GM12878 (cell line): Measurements from ENCODE around the gene DMKN. TPM values are rescaled to one million over a fixed set of nuclear protein-coding genes. Genes with fewer than 3 reads are reported as not detected.

Experiments used
- ATAC-seq: fragments of 200-7000 bp; cut with Tn5 transposase; 3 replicates; pipeline ENCODE4 v1.9.1; 2020; ENCODE audit warnings: mild to moderate bottlenecking, moderate library complexity
- BruUV-seq: library from RNA; stranded (reverse); fragments of 400-500 nt; replicated peaks from 2 replicates; lab custom pipeline; 2021; lab: Mats Ljungman, UMichigan
- CTCF ChIA-PET: fragments of 300-600 bp; sonication (Branson Sonifier 250); formaldehyde crosslinking; extraction: SDS; loops from one replicate; lab custom pipeline; 2021; ENCODE audit warnings: inconsistent platforms; lab: Yijun Ruan, JAX
- POLR2A ChIA-PET: fragments of 350-600 bp; formaldehyde crosslinking; extraction: SDS; loops from one replicate; lab custom pipeline; 2021; ENCODE audit warnings: inconsistent platforms; lab: Charles Lee
- RAD21 ChIA-PET: fragments of 300-600 bp; sonication (Branson Sonifier 250); formaldehyde crosslinking; loops from one replicate; lab custom pipeline; 2023; ENCODE audit warnings: antibody characterized with exemption; ENCODE audit not compliant: unreplicated experiment; lab: Charles Lee
- SMC1A ChIA-PET: fragments of 300-600 bp; sonication (Branson Sonifier 250); formaldehyde crosslinking; loops from one replicate; lab custom pipeline; 2023; ENCODE audit not compliant: unreplicated experiment, uncharacterized antibody; lab: Charles Lee
- DNase-seq: peaks from one replicate; pipeline ENCODE4 v3.0.0-alpha.2; 2011; ENCODE audit warnings: low read depth, low spot score
- FAIRE-seq: peaks from 3 replicates; lab custom pipeline; 2011; peaks lifted over from hg19 to GRCh38; lab: Jason Lieb, UNC
- H2AFZ ChIP-seq: 2 replicates; pipeline ENCODE4 v1.6.0; 2011; ENCODE audit warnings: low read depth, low read length, control low read depth; ENCODE audit not compliant: control insufficient read depth
- H3K27ac ChIP-seq: 2 replicates; pipeline ENCODE4 v1.5.1; 2011; ENCODE audit warnings: control low read depth; ENCODE audit not compliant: control insufficient read depth, insufficient read depth
- H3K27me3 ChIP-seq, 2 experiments: replicated peaks in 1 of 2; 2 replicates each; pipeline versions ENCODE4 v1.6.0 to v1.6.1; 2011; ENCODE audit warnings: low read length in 1 of 2; ENCODE audit not compliant: control insufficient read depth in 2 of 2, insufficient read depth in 2 of 2
- H3K36me3 ChIP-seq, 2 experiments: 2 replicates each; pipeline ENCODE4 v1.5.1; 2011; ENCODE audit warnings: low read length in 1 of 2; ENCODE audit not compliant: control insufficient read depth in 2 of 2, insufficient read depth in 2 of 2
- H3K4me1 ChIP-seq: 2 replicates; pipeline ENCODE4 v1.6.1; 2011; ENCODE audit warnings: mild to moderate bottlenecking, low read length, moderate library complexity, mixed read lengths; ENCODE audit not compliant: control insufficient read depth, insufficient read depth
- H3K4me2 ChIP-seq: 2 replicates; pipeline ENCODE4 v1.6.0; 2011; ENCODE audit warnings: control low read depth; ENCODE audit not compliant: control insufficient read depth, insufficient read depth
- H3K4me3 ChIP-seq: fragments of 200-600 bp; sonication (generic); 2 replicates; pipeline ENCODE4 v1.5.1; 2016
- H3K79me2 ChIP-seq: 2 replicates; pipeline ENCODE4 v1.6.0; 2011; ENCODE audit warnings: low read length; ENCODE audit not compliant: control insufficient read depth, insufficient read depth
- H3K9ac ChIP-seq: 2 replicates; pipeline ENCODE4 v1.8.0; 2011; ENCODE audit warnings: low read length, control low read depth, mixed read lengths; ENCODE audit not compliant: control insufficient read depth, insufficient read depth
- H3K9me3 ChIP-seq: replicated peaks from 3 replicates; pipeline ENCODE4 v1.5.1; 2011; ENCODE audit warnings: mild to moderate bottlenecking, low read length; ENCODE audit not compliant: control insufficient read depth, insufficient read depth
- H4K20me1 ChIP-seq: 2 replicates; pipeline ENCODE4 v1.6.0; 2011; ENCODE audit not compliant: control insufficient read depth, insufficient read depth
- DPF2 ChIP-seq: fragments of 450-650 bp; IDR thresholded peaks from 2 replicates; pipeline ENCODE4 v1.6.1; 2017; ENCODE audit warnings: mild to moderate bottlenecking
- HSF1 ChIP-seq: fragments of 150-350 bp; IDR thresholded peaks from 2 replicates; pipeline ENCODE4 v1.6.1; 2014; ENCODE audit warnings: mild to moderate bottlenecking, low read depth, low read length
- MEF2A ChIP-seq: IDR thresholded peaks from 2 replicates; pipeline ENCODE4 v1.6.1; 2011; ENCODE audit warnings: low read depth, mild to moderate bottlenecking, low read length, moderate library complexity; ENCODE audit not compliant: insufficient read depth
- POLR2AphosphoS5 ChIP-seq: IDR thresholded peaks from 2 replicates; pipeline ENCODE4 v1.6.1; 2011; ENCODE audit warnings: mild to moderate bottlenecking, low read length, inconsistent platforms
- SKIL ChIP-seq: fragments of 450-650 bp; IDR thresholded peaks from 2 replicates; pipeline ENCODE4 v1.6.1; 2017; ENCODE audit warnings: mild to moderate bottlenecking, low read depth, inconsistent platforms; ENCODE audit not compliant: poor library complexity, severe bottlenecking
- SPI1 ChIP-seq: IDR thresholded peaks from 2 replicates; pipeline ENCODE4 v1.6.1; 2011; ENCODE audit warnings: low read depth, mild to moderate bottlenecking, low read length, moderate library complexity, borderline replicate concordance; ENCODE audit not compliant: insufficient read depth
- SRF ChIP-seq, 2 experiments: IDR thresholded peaks; 2 replicates each; pipeline ENCODE4 v1.6.1; 2011; ENCODE audit warnings: low read depth in 2 of 2, low read length in 2 of 2, mild to moderate bottlenecking in 1 of 2, moderate library complexity in 1 of 2
- WGBS: methylation state at CpG from one replicate; pipeline ENCODE4 v1.1.6; 2016; ENCODE audit warnings: low lambda C conversion rate; ENCODE audit not compliant: insufficient replicate concordance, insufficient coverage; ENCODE audit errors: missing lambda C conversion rate; 5-methylcytosine and 5-hydroxymethylcytosine counted together
- in situ Hi-C: fragments of 300-500 bp; cut with MboI; formaldehyde crosslinking; loops from 9 replicates; pipeline ENCODE4 v1.14.3; 2018; ENCODE audit warnings: mixed read lengths
- intact Hi-C: fragments of 100-400 bp; cut with micrococcal nuclease; formaldehyde crosslinking; loops from one replicate; pipeline ENCODE4 v1.14.2; 2022; ENCODE audit not compliant: unreplicated experiment
- polyA plus RNA-seq, 11 experiments: library from polyadenylated mRNA; depleted of rRNA in 4 of 11; unstranded in 6 of 11; stranded (reverse) in 5 of 11; fragments of >200 nt; fragmentation: Nextera tagmentation in 4 of 11; fragmentation: Illumina TruSeq in 1 of 11; extraction: Ambion mirVana in 4 of 11; extraction: Trizol in 1 of 11; gene quantifications; 1 replicate in 1 of 11; 2 replicates in 10 of 11; pipeline versions ENCODE4 v1.2.1 to v1.2.3, GENCODE V29; 2011 to 2016; ENCODE audit warnings: inconsistent platforms in 2 of 11, missing spikeins in 2 of 11, low read depth in 1 of 11
- total RNA-seq, 4 experiments: library from RNA; depleted of rRNA in 3 of 4; stranded (reverse); fragments of >200 nt in 3 of 4; fragmentation: Illumina TruSeq in 1 of 4; extraction: Trizol in 1 of 4; gene quantifications; 2 replicates each; pipeline versions ENCODE4 v1.2.1 to v1.2.3, GENCODE V29; 2013 to 2021
- TF ChIP-seq, protein P1 (sequence below): fragments of 450-650 bp; IDR thresholded peaks from 2 replicates; pipeline ENCODE4 v1.6.1; 2017; ENCODE audit warnings: mild to moderate bottlenecking, moderate library complexity
- TF ChIP-seq, protein P2 (sequence below): fragments of 450-650 bp; IDR thresholded peaks from 2 replicates; pipeline ENCODE4 v1.6.1; 2017; ENCODE audit warnings: antibody characterized with exemption, mild to moderate bottlenecking, moderate library complexity

The DMKN gene
- total and polyA plus RNA-seq, 10 of the 15 experiments (the other 5 are each of a cell fraction or from before 2014, with no cell fraction given), result 36.4 to 114 (median 58.6) TPM

DNA sequence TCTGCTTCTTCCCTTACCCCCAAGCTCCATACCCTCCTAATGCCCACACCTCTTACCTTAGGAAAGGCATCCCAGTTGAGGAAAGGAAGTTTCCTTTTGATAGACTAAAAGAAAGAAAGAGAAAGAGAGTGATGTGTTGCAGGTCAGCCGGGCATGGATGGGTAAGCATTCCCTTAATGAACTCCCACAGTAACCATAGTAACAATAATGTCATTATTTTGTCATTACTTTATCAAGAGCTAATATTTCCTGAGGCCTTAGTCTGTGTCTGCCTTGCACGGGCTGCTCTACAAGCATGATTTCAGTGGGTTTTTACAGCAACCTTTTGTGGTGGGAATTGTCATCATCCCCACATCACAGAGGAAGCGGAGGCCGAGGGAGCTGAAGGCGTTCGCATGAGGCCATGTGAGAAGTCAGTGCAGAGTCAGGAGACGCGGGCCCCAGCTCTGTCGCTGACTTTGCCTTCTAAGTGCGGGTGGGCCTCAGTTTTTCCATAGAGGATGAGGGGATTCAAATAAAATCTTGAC lies 25.7 kb downstream of the DMKN start:
- ATAC-seq, result no peak
- no peaks in the 10 kb centered on the region for H3K9me3 ChIP-seq
- no peak overlapping the region for H3K4me3 ChIP-seq
- TF ChIP-seq POLR2AphosphoS5 (no peak), MEF2A (no peak), SPI1 (no peak), SKIL (no peak), HSF1 (no peak), SRF (IDR thresholded peaks at IDR 0.05; ENCODE audit: low read depth in 2 of 2, low read length in 2 of 2) (no peak), DPF2 (no peak)
- TF ChIP-seq, protein P1, sequence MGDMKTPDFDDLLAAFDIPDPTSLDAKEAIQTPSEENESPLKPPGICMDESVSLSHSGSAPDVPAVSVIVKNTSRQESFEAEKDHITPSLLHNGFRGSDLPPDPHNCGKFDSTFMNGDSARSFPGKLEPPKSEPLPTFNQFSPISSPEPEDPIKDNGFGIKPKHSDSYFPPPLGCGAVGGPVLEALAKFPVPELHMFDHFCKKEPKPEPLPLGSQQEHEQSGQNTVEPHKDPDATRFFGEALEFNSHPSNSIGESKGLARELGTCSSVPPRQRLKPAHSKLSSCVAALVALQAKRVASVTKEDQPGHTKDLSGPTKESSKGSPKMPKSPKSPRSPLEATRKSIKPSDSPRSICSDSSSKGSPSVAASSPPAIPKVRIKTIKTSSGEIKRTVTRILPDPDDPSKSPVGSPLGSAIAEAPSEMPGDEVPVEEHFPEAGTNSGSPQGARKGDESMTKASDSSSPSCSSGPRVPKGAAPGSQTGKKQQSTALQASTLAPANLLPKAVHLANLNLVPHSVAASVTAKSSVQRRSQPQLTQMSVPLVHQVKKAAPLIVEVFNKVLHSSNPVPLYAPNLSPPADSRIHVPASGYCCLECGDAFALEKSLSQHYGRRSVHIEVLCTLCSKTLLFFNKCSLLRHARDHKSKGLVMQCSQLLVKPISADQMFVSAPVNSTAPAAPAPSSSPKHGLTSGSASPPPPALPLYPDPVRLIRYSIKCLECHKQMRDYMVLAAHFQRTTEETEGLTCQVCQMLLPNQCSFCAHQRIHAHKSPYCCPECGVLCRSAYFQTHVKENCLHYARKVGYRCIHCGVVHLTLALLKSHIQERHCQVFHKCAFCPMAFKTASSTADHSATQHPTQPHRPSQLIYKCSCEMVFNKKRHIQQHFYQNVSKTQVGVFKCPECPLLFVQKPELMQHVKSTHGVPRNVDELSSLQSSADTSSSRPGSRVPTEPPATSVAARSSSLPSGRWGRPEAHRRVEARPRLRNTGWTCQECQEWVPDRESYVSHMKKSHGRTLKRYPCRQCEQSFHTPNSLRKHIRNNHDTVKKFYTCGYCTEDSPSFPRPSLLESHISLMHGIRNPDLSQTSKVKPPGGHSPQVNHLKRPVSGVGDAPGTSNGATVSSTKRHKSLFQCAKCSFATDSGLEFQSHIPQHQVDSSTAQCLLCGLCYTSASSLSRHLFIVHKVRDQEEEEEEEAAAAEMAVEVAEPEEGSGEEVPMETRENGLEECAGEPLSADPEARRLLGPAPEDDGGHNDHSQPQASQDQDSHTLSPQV, result no peak
- TF ChIP-seq, protein P2, sequence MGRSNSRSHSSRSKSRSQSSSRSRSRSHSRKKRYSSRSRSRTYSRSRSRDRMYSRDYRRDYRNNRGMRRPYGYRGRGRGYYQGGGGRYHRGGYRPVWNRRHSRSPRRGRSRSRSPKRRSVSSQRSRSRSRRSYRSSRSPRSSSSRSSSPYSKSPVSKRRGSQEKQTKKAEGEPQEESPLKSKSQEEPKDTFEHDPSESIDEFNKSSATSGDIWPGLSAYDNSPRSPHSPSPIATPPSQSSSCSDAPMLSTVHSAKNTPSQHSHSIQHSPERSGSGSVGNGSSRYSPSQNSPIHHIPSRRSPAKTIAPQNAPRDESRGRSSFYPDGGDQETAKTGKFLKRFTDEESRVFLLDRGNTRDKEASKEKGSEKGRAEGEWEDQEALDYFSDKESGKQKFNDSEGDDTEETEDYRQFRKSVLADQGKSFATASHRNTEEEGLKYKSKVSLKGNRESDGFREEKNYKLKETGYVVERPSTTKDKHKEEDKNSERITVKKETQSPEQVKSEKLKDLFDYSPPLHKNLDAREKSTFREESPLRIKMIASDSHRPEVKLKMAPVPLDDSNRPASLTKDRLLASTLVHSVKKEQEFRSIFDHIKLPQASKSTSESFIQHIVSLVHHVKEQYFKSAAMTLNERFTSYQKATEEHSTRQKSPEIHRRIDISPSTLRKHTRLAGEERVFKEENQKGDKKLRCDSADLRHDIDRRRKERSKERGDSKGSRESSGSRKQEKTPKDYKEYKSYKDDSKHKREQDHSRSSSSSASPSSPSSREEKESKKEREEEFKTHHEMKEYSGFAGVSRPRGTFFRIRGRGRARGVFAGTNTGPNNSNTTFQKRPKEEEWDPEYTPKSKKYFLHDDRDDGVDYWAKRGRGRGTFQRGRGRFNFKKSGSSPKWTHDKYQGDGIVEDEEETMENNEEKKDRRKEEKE, result no peak
- in situ Hi-C loops, result no loop called here
- FAIRE-seq, result no peak
- ChIA-PET RAD21 (interaction anchor here (1.1 to 2.7 kb wide), 2 partner anchors 7 to 19 kb away, joined by 3 to 15 read pairs; no protein-coding TSS in a partner anchor), SMC1A (interaction anchor here (4.0 to 4.1 kb wide), 2 partner anchors 8 to 20 kb away, joined by 14 to 21 read pairs; no protein-coding TSS in a partner anchor), CTCF (interaction anchor here (0.9 to 5.4 kb wide), 10 partner anchors 8 to 346 kb away, joined by 3 to 55 read pairs (median 4); no protein-coding TSS in a partner anchor), POLR2A (interaction anchor here (0.6 to 1.0 kb wide), 3 partner anchors 15 to 27 kb away, joined by 3 to 5 read pairs (median 3); no protein-coding TSS in a partner anchor)
- no peaks in the 10 kb centered on the region for H4K20me1 ChIP-seq
- no peak overlapping the region for H3K9ac ChIP-seq
- 76% methylated on average over 10 of the region's 10 CpGs for WGBS
- H3K79me2 ChIP-seq, result no peaks in the 10 kb centered on the region
- H3K36me3 ChIP-seq, result no peaks in the 10 kb centered on the region
- peaks cover 14% of the 10 kb centered on the region for H3K4me1 ChIP-seq
- no TSS peak for BruUV-seq
- no peak overlapping the region for H2AFZ ChIP-seq
- no peak overlapping the region for H3K4me2 ChIP-seq
- intact Hi-C loops, result no loop called here
- no peak for DNase-seq
- H3K27ac ChIP-seq, result no peak overlapping the region
- peaks cover 0 to 2% of the 10 kb centered on the region in 2 experiments; a peak in 1 of 4 replicates for H3K27me3 ChIP-seq
